Cardiac fibroblast (primary cell): Measurements from ENCODE around the gene KCP.

Experiments
- DNase-seq, 2 donors: peaks; one replicate each; pipeline versions ENCODE4 v3.0.0 to v3.0.0-alpha.2; 2010; ENCODE audit warnings: low read depth in 2 of 2
- H3K4me3 ChIP-seq, 2 donors: replicated peaks in 1 of 2; 1 replicate in 1 of 2; 2 replicates in 1 of 2; pipeline ENCODE4 v1.5.1; 2011; ENCODE audit warnings: low read depth in 2 of 2, low read length in 2 of 2, mild to moderate bottlenecking in 2 of 2, moderate library complexity in 1 of 2
- CTCF ChIP-seq: IDR thresholded peaks from one replicate; pipeline ENCODE4 v1.5.1; 2011; ENCODE audit warnings: low read depth, mild to moderate bottlenecking, low read length, inconsistent platforms

The KCP gene

GRCh38 chr7:128890306-128891109 is 20.0 kb downstream of the KCP start:
- no peak overlapping the region for H3K4me3 ChIP-seq
- TF ChIP-seq CTCF: no peak
- no peak for DNase-seq

GRCh38 chr7:128889121-128889520 is 21.4 kb downstream of the KCP start:
- no peak for TF ChIP-seq CTCF
- no peak for DNase-seq
- H3K4me3 ChIP-seq: no peak overlapping the region

GRCh38 chr7:128888756-128889095 is 21.8 kb downstream of the KCP start:
- H3K4me3 ChIP-seq: no peak overlapping the region
- no peak for DNase-seq
- TF ChIP-seq CTCF: no peak

GRCh38 chr7:128888039-128888755 is 22.3 kb downstream of the KCP start:
- DNase-seq: no peak

DNA sequence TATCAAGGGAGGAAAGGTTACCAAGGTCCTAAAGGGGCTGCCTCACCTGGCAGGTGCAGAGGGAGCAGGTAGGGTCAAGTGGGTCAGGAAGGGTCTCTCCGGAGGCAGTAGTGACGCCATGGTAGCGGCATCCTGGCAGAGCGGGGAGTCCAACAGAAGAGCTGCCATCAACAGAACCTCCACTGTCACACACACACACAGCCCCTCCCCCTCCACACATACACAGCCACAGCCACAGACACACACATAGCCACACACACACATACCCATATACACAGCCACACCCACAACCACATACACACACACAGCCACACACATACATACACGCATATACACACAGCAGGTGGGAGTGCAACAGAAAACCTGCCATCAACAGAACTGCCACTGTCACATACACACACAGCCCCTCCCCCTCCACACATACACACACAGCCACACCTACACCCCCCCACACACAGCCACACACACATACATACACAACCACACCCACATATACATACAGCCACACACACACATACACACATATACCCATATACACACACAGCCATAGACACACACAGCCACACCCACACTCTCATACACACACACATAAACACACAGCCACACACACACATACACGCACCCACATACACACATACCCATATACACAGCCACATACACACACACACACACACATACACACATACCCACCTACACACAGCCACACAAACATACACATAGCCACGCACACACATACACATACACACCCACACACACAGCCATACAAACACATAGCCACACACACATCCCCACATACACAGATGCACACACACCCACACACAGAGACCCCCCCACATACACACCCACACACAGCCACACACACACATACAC is 23.1 kb downstream of the KCP start:
- TF ChIP-seq CTCF: no peak
- no peak for DNase-seq
- no peak overlapping the region for H3K4me3 ChIP-seq

More at GRCh38 chr7:128888039-128888755, 22.3 kb downstream of the KCP start:
- H3K4me3 ChIP-seq: no peak overlapping the region
- TF ChIP-seq CTCF: no peak

- H3K4me3 ChIP-seq: no peak overlapping the region
- no peak for DNase-seq
- TF ChIP-seq CTCF: no peak
Measured at GRCh38 chr7:128886391-128887168, 23.9 kb downstream of the KCP start.
